ENCODE measurements around the gene RFESD. TPM values are rescaled to one million over a fixed set of nuclear protein-coding genes. Genes with fewer than 3 reads are reported as not detected.

RFESD gene
- total RNA-seq = 7.6 TPM
- 3.7 TPM for polyA plus RNA-seq

GRCh38 chr5:95646569-95647431 is at the start of gene RFESD:
Gene RFESD, plus strand, starts transcription at chr5:95646777. Its CDS starts 5,495 bp downstream, at chr5:95652272.
- peak within 1 kb of the TSS; percentile 97 for H3K27ac ChIP-seq (ENCODE audit: low read depth)
- DNase-seq (ENCODE audit: extremely low spot score) = peak; percentile 91
- 1% methylated on average over 60 of the region's 60 CpGs for WGBS
- no peaks in the 10 kb centered on the region for H3K4me1 ChIP-seq (ENCODE audit: insufficient read depth)
- H3K4me3 ChIP-seq (ENCODE audit: low read depth, low read length) = peak within 1 kb of the TSS; percentile 47
- H3K36me3 ChIP-seq (ENCODE audit: insufficient read depth) = no peaks in the 10 kb centered on the region

- no peak overlapping the region for H3K27ac ChIP-seq (ENCODE audit: low read depth)
Measured at GRCh38 chr5:95599252-95599651, 47.3 kb upstream of the RFESD start.

GRCh38 chr5:95600557-95600956 is 46.0 kb upstream of the RFESD start:
- 73% methylated on average over 1 of the region's 1 CpG for WGBS
- Histone ChIP-seq H3K4me1 (ENCODE audit: insufficient read depth) (no peaks in the 10 kb centered on the region), H3K4me3 (ENCODE audit: low read depth, low read length) (no peak overlapping the region), H3K36me3 (ENCODE audit: insufficient read depth) (peaks cover 1% of the 10 kb centered on the region), H3K27ac (ENCODE audit: low read depth) (no peak overlapping the region)
- no peak for DNase-seq (ENCODE audit: extremely low spot score)

More at GRCh38 chr5:95599252-95599651, 47.3 kb upstream of the RFESD start:
- DNase-seq (ENCODE audit: extremely low spot score) = no peak
- Histone ChIP-seq H3K4me1 (ENCODE audit: insufficient read depth) (no peaks in the 10 kb centered on the region), H3K36me3 (ENCODE audit: insufficient read depth) (peaks cover 1% of the 10 kb centered on the region), H3K4me3 (ENCODE audit: low read depth, low read length) (no peak overlapping the region)
- WGBS = 90% methylated on average over 1 of the region's 1 CpG

GRCh38 chr5:95605786-95606185 is 40.8 kb upstream of the RFESD start:
- no peaks in the 10 kb centered on the region for H3K4me1 ChIP-seq (ENCODE audit: insufficient read depth)
- no peak overlapping the region for H3K27ac ChIP-seq (ENCODE audit: low read depth)
- H3K4me3 ChIP-seq (ENCODE audit: low read depth, low read length) = no peak overlapping the region
- no peaks in the 10 kb centered on the region for H3K36me3 ChIP-seq (ENCODE audit: insufficient read depth)
- WGBS = 92% methylated on average over 5 of the region's 5 CpGs
- DNase-seq (ENCODE audit: extremely low spot score) = no peak

- WGBS = 97% methylated on average over 1 of the region's 1 CpG
- no peaks in the 10 kb centered on the region for H3K36me3 ChIP-seq (ENCODE audit: insufficient read depth)
- no peak overlapping the region for H3K4me3 ChIP-seq (ENCODE audit: low read depth, low read length)
- H3K4me1 ChIP-seq (ENCODE audit: insufficient read depth) = no peaks in the 10 kb centered on the region
- DNase-seq (ENCODE audit: extremely low spot score) = no peak
- H3K27ac ChIP-seq (ENCODE audit: low read depth) = no peak overlapping the region
Measured at GRCh38 chr5:95606419-95606818, 40.2 kb upstream of the RFESD start.

- no peak for DNase-seq (ENCODE audit: extremely low spot score)
- WGBS = 38% methylated on average over 3 of the region's 3 CpGs
- Histone ChIP-seq H3K4me1 (ENCODE audit: insufficient read depth) (no peaks in the 10 kb centered on the region), H3K36me3 (ENCODE audit: insufficient read depth) (no peaks in the 10 kb centered on the region), H3K27ac (ENCODE audit: low read depth) (no peak overlapping the region), H3K4me3 (ENCODE audit: low read depth, low read length) (no peak overlapping the region)
Measured at GRCh38 chr5:95609711-95610110, 36.9 kb upstream of the RFESD start.

- Histone ChIP-seq H3K27ac (ENCODE audit: low read depth) (no peak overlapping the region), H3K4me1 (ENCODE audit: insufficient read depth) (no peaks in the 10 kb centered on the region), H3K36me3 (ENCODE audit: insufficient read depth) (no peaks in the 10 kb centered on the region), H3K4me3 (ENCODE audit: low read depth, low read length) (no peak overlapping the region)
- DNase-seq (ENCODE audit: extremely low spot score) = no peak
- WGBS = 78% methylated on average over 7 of the region's 7 CpGs
Measured at GRCh38 chr5:95610546-95610945, 36.0 kb upstream of the RFESD start.

- DNase-seq (ENCODE audit: extremely low spot score) = no peak
- Histone ChIP-seq H3K27ac (ENCODE audit: low read depth) (no peak overlapping the region), H3K4me1 (ENCODE audit: insufficient read depth) (no peaks in the 10 kb centered on the region), H3K36me3 (ENCODE audit: insufficient read depth) (no peaks in the 10 kb centered on the region), H3K4me3 (ENCODE audit: low read depth, low read length) (no peak overlapping the region)
- WGBS = 94% methylated on average over 3 of the region's 3 CpGs
Measured at GRCh38 chr5:95611396-95611795, 35.2 kb upstream of the RFESD start.

- no peaks in the 10 kb centered on the region for H3K4me1 ChIP-seq (ENCODE audit: insufficient read depth)
- H3K36me3 ChIP-seq (ENCODE audit: insufficient read depth) = no peaks in the 10 kb centered on the region
- no peak for DNase-seq (ENCODE audit: extremely low spot score)
- H3K4me3 ChIP-seq (ENCODE audit: low read depth, low read length) = no peak overlapping the region
- no peak overlapping the region for H3K27ac ChIP-seq (ENCODE audit: low read depth)
- 71% methylated on average over 1 of the region's 1 CpG for WGBS
Measured at GRCh38 chr5:95613514-95613913, 33.1 kb upstream of the RFESD start.

GRCh38 chr5:95615164-95615467 is 31.5 kb upstream of the RFESD start:
- no peak for DNase-seq (ENCODE audit: extremely low spot score)
- no peaks in the 10 kb centered on the region for H3K4me1 ChIP-seq (ENCODE audit: insufficient read depth)
- 95% methylated on average over 1 of the region's 1 CpG for WGBS
- H3K27ac ChIP-seq (ENCODE audit: low read depth) = no peak overlapping the region
- H3K4me3 ChIP-seq (ENCODE audit: low read depth, low read length) = no peak overlapping the region
- H3K36me3 ChIP-seq (ENCODE audit: insufficient read depth) = no peaks in the 10 kb centered on the region

- Histone ChIP-seq H3K4me3 (ENCODE audit: low read depth, low read length) (no peak overlapping the region), H3K27ac (ENCODE audit: low read depth) (no peak overlapping the region), H3K4me1 (ENCODE audit: insufficient read depth) (no peaks in the 10 kb centered on the region), H3K36me3 (ENCODE audit: insufficient read depth) (no peaks in the 10 kb centered on the region)
- 82% methylated on average over 5 of the region's 5 CpGs for WGBS
- no peak for DNase-seq (ENCODE audit: extremely low spot score)
Measured at GRCh38 chr5:95617057-95617456, 29.5 kb upstream of the RFESD start.

GRCh38 chr5:95619096-95619495 is 27.5 kb upstream of the RFESD start:
- DNase-seq (ENCODE audit: extremely low spot score) = no peak
- H3K4me3 ChIP-seq (ENCODE audit: low read depth, low read length) = no peak overlapping the region
- 85% methylated on average over 4 of the region's 4 CpGs for WGBS
- H3K36me3 ChIP-seq (ENCODE audit: insufficient read depth) = no peaks in the 10 kb centered on the region
- no peak overlapping the region for H3K27ac ChIP-seq (ENCODE audit: low read depth)
- no peaks in the 10 kb centered on the region for H3K4me1 ChIP-seq (ENCODE audit: insufficient read depth)

- no peak overlapping the region for H3K27ac ChIP-seq (ENCODE audit: low read depth)
- 17% methylated on average over 19 of the region's 19 CpGs for WGBS
Measured at GRCh38 chr5:95619514-95620029, 27.0 kb upstream of the RFESD start.

GRCh38 chr5:95620030-95620869 is 26.3 kb upstream of the RFESD start, which contains the start of gene GPR150:
Gene GPR150, plus strand, starts transcription at chr5:95620087. Its CDS starts 189 bp downstream, at chr5:95620276.
- no peaks in the 10 kb centered on the region for H3K4me1 ChIP-seq (ENCODE audit: insufficient read depth)
- under 1% methylated on average over 85 of the region's 85 CpGs for WGBS
- H3K27ac ChIP-seq (ENCODE audit: low read depth) = no peak within 1 kb of the TSS
- H3K36me3 ChIP-seq (ENCODE audit: insufficient read depth) = no peaks in the 10 kb centered on the region
- peak within 1 kb of the TSS; percentile 49 for H3K4me3 ChIP-seq (ENCODE audit: low read depth, low read length)
- DNase-seq (ENCODE audit: extremely low spot score) = no peak

More at GRCh38 chr5:95619514-95620029, 27.0 kb upstream of the RFESD start:
- Histone ChIP-seq H3K4me1 (ENCODE audit: insufficient read depth) (no peaks in the 10 kb centered on the region), H3K4me3 (ENCODE audit: low read depth, low read length) (peak overlapping the region; percentile 49), H3K36me3 (ENCODE audit: insufficient read depth) (no peaks in the 10 kb centered on the region)
- DNase-seq (ENCODE audit: extremely low spot score) = no peak
